GM21737 (cell line): ENCODE data around the gene KRTAP5-3.
"Not testable (repeated sequence)": the region's sequence is repeated elsewhere in the genome, so short reads cannot be mapped to it uniquely, and the experiment has no call there.

Source experiments
- ATAC-seq: cut with Tn5 transposase; IDR thresholded peaks from one replicate; pipeline ENCODE4 v1.9.1; 2021; ENCODE audit warnings: mild to moderate bottlenecking, moderate library complexity; ENCODE audit not compliant: unreplicated experiment

Gene KRTAP5-3

GRCh38 chr11:1584661-1585370, 23.4 kb downstream of the KRTAP5-3 start, which contains the start of gene KRTAP5-1:
TSS of gene KRTAP5-1 (minus strand) at chr11:1585283. CDS start at chr11:1585249, 34 bp downstream.
- ATAC-seq: not testable (repeated sequence)

- ATAC-seq: not testable (repeated sequence)
These were observed 25.4 kb downstream of the KRTAP5-3 start for GRCh38 chr11:1582909-1583308.

- no peak for ATAC-seq
These were observed 26.3 kb downstream of the KRTAP5-3 start for GRCh38 chr11:1581976-1582375.

- ATAC-seq: no peak
These were observed 31.4 kb downstream of the KRTAP5-3 start for GRCh38 chr11:1576825-1577224.

GRCh38 chr11:1575756-1576155, 32.5 kb downstream of the KRTAP5-3 start:
- not testable (repeated sequence) for ATAC-seq

- ATAC-seq: no peak
These were observed 33.4 kb downstream of the KRTAP5-3 start for GRCh38 chr11:1574933-1575242.

GRCh38 chr11:1574238-1574932, 33.9 kb downstream of the KRTAP5-3 start:
- ATAC-seq: no peak

- ATAC-seq: no peak
These were observed 34.4 kb downstream of the KRTAP5-3 start for GRCh38 chr11:1573903-1574237.

- ATAC-seq: no peak
These were observed 35.0 kb downstream of the KRTAP5-3 start for GRCh38 chr11:1573077-1573902.

GRCh38 chr11:1572197-1573076, 35.8 kb downstream of the KRTAP5-3 start, which contains the start of gene DUSP8:
TSS of gene DUSP8 (minus strand) at chr11:1572271. CDS start at chr11:1565826, 6,445 bp downstream.
- ATAC-seq: peak; percentile 52

GRCh38 chr11:1571760-1572196, 36.5 kb downstream of the KRTAP5-3 start:
- no peak for ATAC-seq

- no peak for ATAC-seq
These were observed 37.1 kb downstream of the KRTAP5-3 start for GRCh38 chr11:1570896-1571759.

- ATAC-seq: no peak
These were observed 37.8 kb downstream of the KRTAP5-3 start for GRCh38 chr11:1570531-1570895.

GRCh38 chr11:1570001-1570453, 38.2 kb downstream of the KRTAP5-3 start:
- ATAC-seq: no peak

GRCh38 chr11:1569251-1569780, 38.9 kb downstream of the KRTAP5-3 start:
- no peak for ATAC-seq

- no peak for ATAC-seq
These were observed 39.8 kb downstream of the KRTAP5-3 start for GRCh38 chr11:1568441-1568911.

GRCh38 chr11:1567721-1568100, 40.6 kb downstream of the KRTAP5-3 start:
- no peak for ATAC-seq

GRCh38 chr11:1567052-1567720, 41.1 kb downstream of the KRTAP5-3 start:
- ATAC-seq: no peak
